CD14-positive monocyte (primary cell): ENCODE results near the gene ZNF641. TPM values are rescaled to one million over a fixed set of nuclear protein-coding genes. Genes with fewer than 3 reads are reported as not detected.
"Not testable (repeated sequence)": the region's sequence is repeated elsewhere in the genome, so short reads cannot be mapped to it uniquely, and the experiment has no call there.

ENCODE experiments used
- DNase-seq, 3 donors: peaks; one replicate each; pipeline ENCODE4 v3.0.0-alpha.2; 2011 to 2022
- H2AFZ ChIP-seq: 2 replicates; pipeline ENCODE4 v1.6.0; 2012; ENCODE audit warnings: mild to moderate bottlenecking, low read depth, low read length, inconsistent platforms; ENCODE audit not compliant: insufficient read depth, poor library complexity, severe bottlenecking
- H3K27ac ChIP-seq, 2 donors: 1 replicate in 1 of 2; 2 replicates in 1 of 2; pipeline ENCODE4 v1.5.1; 2012 to 2013; ENCODE audit warnings: low read length in 2 of 2, control low read depth in 1 of 2, inconsistent platforms in 1 of 2, low read depth in 1 of 2, mild to moderate bottlenecking in 1 of 2
- H3K27me3 ChIP-seq, 2 donors: one replicate each; pipeline versions ENCODE4 v1.6.0 to v1.6.1; 2011 to 2013; ENCODE audit warnings: low read length in 2 of 2; ENCODE audit not compliant: control insufficient read depth in 2 of 2, insufficient read depth in 2 of 2
- H3K36me3 ChIP-seq, 2 donors: replicated peaks in 1 of 2; 1 replicate in 1 of 2; 2 replicates in 1 of 2; pipeline versions ENCODE4 v1.5.1 to v1.6.1; 2012 to 2013; ENCODE audit warnings: low read length in 2 of 2, control low read depth in 1 of 2, inconsistent platforms in 1 of 2, mild to moderate bottlenecking in 1 of 2; ENCODE audit not compliant: insufficient read depth in 2 of 2, control insufficient read depth in 1 of 2
- H3K4me1 ChIP-seq, 2 donors: 1 replicate in 1 of 2; 2 replicates in 1 of 2; pipeline versions ENCODE4 v1.5.1 to v1.6.1; 2012 to 2013; ENCODE audit warnings: low read length in 2 of 2, control low read depth in 1 of 2, inconsistent platforms in 1 of 2, mild to moderate bottlenecking in 1 of 2, moderate library complexity in 1 of 2; ENCODE audit not compliant: insufficient read depth in 2 of 2, control insufficient read depth in 1 of 2
- H3K4me2 ChIP-seq: replicated peaks from 2 replicates; pipeline ENCODE3; 2012; ENCODE audit warnings: low read length, moderate library complexity, mild to moderate bottlenecking; ENCODE audit not compliant: poor library complexity, severe bottlenecking; ENCODE audit errors: extremely low read depth
- H3K4me3 ChIP-seq, 3 experiments: fragments of 200-600 bp in 1 of 3; sonication (generic) in 1 of 3; replicated peaks in 1 of 3; 1 replicate in 2 of 3; 2 replicates in 1 of 3; pipeline ENCODE4 v1.5.1; 2011 to 2013; ENCODE audit warnings: low read length in 3 of 3, mild to moderate bottlenecking in 3 of 3, control low read depth in 2 of 3, low read depth in 2 of 3, inconsistent platforms in 1 of 3, moderate library complexity in 1 of 3
- H3K79me2 ChIP-seq: 2 replicates; pipeline ENCODE4 v1.6.0; 2012; ENCODE audit warnings: mild to moderate bottlenecking, control low read depth, inconsistent platforms, low read length, moderate library complexity; ENCODE audit not compliant: insufficient read depth
- H3K9ac ChIP-seq: 2 replicates; pipeline ENCODE4 v1.6.0; 2017; ENCODE audit warnings: low read length, mild to moderate bottlenecking; ENCODE audit not compliant: insufficient read depth, poor library complexity, severe bottlenecking
- H3K9me3 ChIP-seq, 2 donors: replicated peaks in 1 of 2; 1 replicate in 1 of 2; 2 replicates in 1 of 2; pipeline versions ENCODE4 v1.5.1 to v1.6.1; 2012 to 2013; ENCODE audit warnings: low read length in 2 of 2, control low read depth in 1 of 2; ENCODE audit not compliant: control insufficient read depth in 1 of 2, insufficient read depth in 1 of 2
- H4K20me1 ChIP-seq: 2 replicates; pipeline ENCODE4 v1.6.0; 2012; ENCODE audit warnings: mild to moderate bottlenecking, low read length, control low read depth, moderate library complexity; ENCODE audit not compliant: insufficient read depth
- H3K27ac Mint-ChIP-seq, 7 donors: one replicate each; pipeline ENCODE4 v1.8.0; 2020; ENCODE audit warnings: mild to moderate bottlenecking in 7 of 7, mixed read lengths in 7 of 7, moderate library complexity in 6 of 7, inconsistent platforms in 2 of 7
- H3K27me3 Mint-ChIP-seq, 3 donors: one replicate each; pipeline ENCODE4 v1.8.0; 2021 to 2022; ENCODE audit warnings: low read depth in 3 of 3, mild to moderate bottlenecking in 3 of 3, mixed read lengths in 3 of 3, moderate library complexity in 3 of 3, inconsistent platforms in 1 of 3
- H3K36me3 Mint-ChIP-seq, 2 donors: one replicate each; pipeline ENCODE4 v1.8.0; 2020; ENCODE audit warnings: mixed read lengths in 2 of 2, inconsistent platforms in 1 of 2, mild to moderate bottlenecking in 1 of 2
- H3K4me1 Mint-ChIP-seq: one replicate; pipeline ENCODE4 v1.8.0; 2020; ENCODE audit warnings: mild to moderate bottlenecking, mixed read lengths
- H3K4me3 Mint-ChIP-seq, 2 donors: one replicate each; pipeline ENCODE4 v1.8.0; 2020; ENCODE audit warnings: mild to moderate bottlenecking in 2 of 2, mixed read lengths in 2 of 2, moderate library complexity in 1 of 2
- H3K9me3 Mint-ChIP-seq, 7 donors: one replicate each; pipeline ENCODE4 v1.8.0; 2020 to 2022; ENCODE audit warnings: mixed read lengths in 7 of 7, mild to moderate bottlenecking in 6 of 7, moderate library complexity in 6 of 7, inconsistent platforms in 2 of 7
- WGBS: methylation state at CpG from one replicate; pipeline ENCODE4 v1.1.5; 2013; ENCODE audit warnings: missing lambda C conversion rate; ENCODE audit not compliant: insufficient coverage; 5-methylcytosine and 5-hydroxymethylcytosine counted together
- intact Hi-C, 2 donors: fragments of 100-400 bp; cut with micrococcal nuclease; formaldehyde crosslinking; loops; one replicate each; pipeline versions ENCODE4 v1.15.0 to v1.15.1; 2023
- polyA plus RNA-seq, 3 donors: library from polyadenylated mRNA; depleted of rRNA in 1 of 3; unstranded in 2 of 3; stranded (reverse) in 1 of 3; fragments of 300-500 nt in 2 of 3; fragments of >200 nt in 1 of 3; fragmentation: Illumina TruSeq in 2 of 3; gene quantifications; 1 replicate in 2 of 3; 2 replicates in 1 of 3; pipeline ENCODE4 v1.2.3, GENCODE V29; 2012 to 2021
- TF ChIP-seq, protein P1 (sequence below): fragments of 200-600 bp; IDR thresholded peaks from one replicate; pipeline ENCODE4 v1.8.0; 2022; ENCODE audit warnings: antibody characterized with exemption, mild to moderate bottlenecking

The ZNF641 gene
- polyA plus RNA-seq, 3 donors, result 12.1 to 21.7 (median 12.6) TPM

DNA sequence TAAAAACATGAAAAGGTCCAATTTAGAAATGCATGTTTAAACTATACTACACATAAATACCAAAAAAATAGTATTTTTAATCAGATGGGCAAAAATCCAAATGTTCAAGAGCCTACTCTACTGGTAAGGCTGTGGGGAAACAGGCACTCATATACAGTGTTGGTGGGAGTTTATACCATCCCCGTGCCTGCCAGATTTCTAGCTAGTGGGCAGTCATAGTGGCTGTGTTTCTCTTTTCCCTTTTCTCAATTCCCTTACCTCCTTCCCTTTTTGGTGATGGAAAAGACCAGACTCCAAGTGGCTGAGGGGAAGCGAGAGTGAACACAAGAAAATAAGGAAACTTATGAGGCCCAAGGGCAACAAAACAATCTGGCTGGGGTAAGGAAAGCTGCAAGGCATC is 14.7 kb downstream of the ZNF641 start:
- Histone ChIP-seq H3K4me3 (no peak overlapping the region), H4K20me1 (no peaks in the 10 kb centered on the region), H3K4me1 (peaks cover 34 to 38% of the 10 kb centered on the region in 2 donors), H3K4me2 (no peak overlapping the region), H3K36me3 (peaks cover 7 to 21% of the 10 kb centered on the region in 2 donors), H3K9ac (no peak overlapping the region), H3K79me2 (no peaks in the 10 kb centered on the region), H3K27me3 (no peaks in the 10 kb centered on the region), H3K27ac (peak overlapping the region in 1 of 2 donors; percentile 10), H3K9me3 (no peaks in the 10 kb centered on the region), H2AFZ (no peak overlapping the region)
- H3K27me3 Mint-ChIP-seq, result peaks cover 0 to 1% (median 0%) of the 10 kb centered on the region in 3 donors
- H3K9me3 Mint-ChIP-seq, result peaks cover 0 to 6% (median 2%) of the 10 kb centered on the region in 7 donors
- peaks cover 46% of the 10 kb centered on the region for H3K4me1 Mint-ChIP-seq
- H3K36me3 Mint-ChIP-seq, result peaks cover 10 to 25% of the 10 kb centered on the region in 2 donors
- no peak overlapping the region for H3K4me3 Mint-ChIP-seq
- intact Hi-C loops, result no loop called here
- TF ChIP-seq, protein P1, sequence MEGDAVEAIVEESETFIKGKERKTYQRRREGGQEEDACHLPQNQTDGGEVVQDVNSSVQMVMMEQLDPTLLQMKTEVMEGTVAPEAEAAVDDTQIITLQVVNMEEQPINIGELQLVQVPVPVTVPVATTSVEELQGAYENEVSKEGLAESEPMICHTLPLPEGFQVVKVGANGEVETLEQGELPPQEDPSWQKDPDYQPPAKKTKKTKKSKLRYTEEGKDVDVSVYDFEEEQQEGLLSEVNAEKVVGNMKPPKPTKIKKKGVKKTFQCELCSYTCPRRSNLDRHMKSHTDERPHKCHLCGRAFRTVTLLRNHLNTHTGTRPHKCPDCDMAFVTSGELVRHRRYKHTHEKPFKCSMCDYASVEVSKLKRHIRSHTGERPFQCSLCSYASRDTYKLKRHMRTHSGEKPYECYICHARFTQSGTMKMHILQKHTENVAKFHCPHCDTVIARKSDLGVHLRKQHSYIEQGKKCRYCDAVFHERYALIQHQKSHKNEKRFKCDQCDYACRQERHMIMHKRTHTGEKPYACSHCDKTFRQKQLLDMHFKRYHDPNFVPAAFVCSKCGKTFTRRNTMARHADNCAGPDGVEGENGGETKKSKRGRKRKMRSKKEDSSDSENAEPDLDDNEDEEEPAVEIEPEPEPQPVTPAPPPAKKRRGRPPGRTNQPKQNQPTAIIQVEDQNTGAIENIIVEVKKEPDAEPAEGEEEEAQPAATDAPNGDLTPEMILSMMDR, result no peak
- no CpG with 5 or more reads among the region's 2 CpGs for WGBS
- H3K27ac Mint-ChIP-seq, result peak overlapping the region in 2 of 7 donors; percentile 21 to 79
- DNase-seq, result peak in 2 of 3 donors; percentile 7 to 30

GRCh38 chr12:48334808-48335207 is 15.9 kb downstream of the ZNF641 start:
- Histone ChIP-seq H3K9me3 (no peaks in the 10 kb centered on the region), H3K36me3 (peaks cover 3 to 12% of the 10 kb centered on the region in 2 donors), H4K20me1 (no peaks in the 10 kb centered on the region), H3K9ac (no peak overlapping the region), H3K4me1 (peaks cover 26 to 27% of the 10 kb centered on the region in 2 donors), H3K4me2 (peak overlapping the region; percentile 36), H3K4me3 (no peak overlapping the region), H2AFZ (no peak overlapping the region), H3K27ac (no peak overlapping the region), H3K27me3 (no peaks in the 10 kb centered on the region), H3K79me2 (no peaks in the 10 kb centered on the region)
- Mint-ChIP-seq H3K4me3 (peak overlapping the region in 1 of 2 donors; percentile 39), H3K27me3 (peaks cover 0 to 1% (median 0%) of the 10 kb centered on the region in 3 donors), H3K4me1 (peaks cover 35% of the 10 kb centered on the region), H3K36me3 (peaks cover 2 to 17% of the 10 kb centered on the region in 2 donors), H3K9me3 (peaks cover 0 to 6% (median 2%) of the 10 kb centered on the region in 7 donors), H3K27ac (peak overlapping the region in 2 of 7 donors; percentile 7 to 70)
- TF ChIP-seq, protein P1, result no peak
- WGBS, result no CpG with 5 or more reads among the region's 5 CpGs
- DNase-seq, result peak; percentile 25 to 64 (median 38)
- intact Hi-C loops, result no loop called here

DNA sequence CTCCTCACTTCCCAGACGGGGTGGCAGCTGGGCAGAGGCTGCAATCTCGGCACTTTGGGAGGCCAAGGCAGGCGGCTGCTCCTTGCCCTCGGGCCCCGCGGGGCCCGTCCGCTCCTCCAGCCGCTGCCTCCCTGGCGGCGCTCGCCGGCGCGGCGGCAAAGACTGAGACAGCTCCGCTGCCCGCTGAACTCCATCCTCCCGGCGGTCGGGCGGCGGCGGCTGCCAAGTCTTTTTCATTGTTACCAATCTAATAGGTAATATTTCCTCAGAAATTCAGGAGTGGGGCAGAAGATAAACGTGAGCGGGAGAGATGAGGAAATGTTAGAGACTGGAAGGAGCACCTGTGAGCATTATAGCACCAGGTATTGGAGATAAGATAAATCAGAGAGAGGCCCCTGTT is 17.0 kb downstream of the ZNF641 start:
- intact Hi-C loops, H3K27me3 ChIP-seq, H3K36me3 ChIP-seq, H3K9ac ChIP-seq, DNase-seq, H3K36me3 Mint-ChIP-seq, H3K4me3 ChIP-seq, H3K27ac Mint-ChIP-seq, H3K4me2 ChIP-seq, H3K9me3 ChIP-seq, H3K27me3 Mint-ChIP-seq, H3K79me2 ChIP-seq, H2AFZ ChIP-seq, H3K27ac ChIP-seq, H3K4me3 Mint-ChIP-seq, H4K20me1 ChIP-seq, H3K9me3 Mint-ChIP-seq: not testable (repeated sequence)
- peaks cover 26 to 27% of the 10 kb centered on the region in 2 donors for H3K4me1 ChIP-seq
- H3K4me1 Mint-ChIP-seq, result peaks cover 34% of the 10 kb centered on the region
- WGBS, result 96% methylated on average over 5 of the region's 26 CpGs
